Measurements from ENCODE around the gene SLC44A1.

- TF ChIP-seq CTCF (IDR thresholded peaks at IDR 0.05) (no peak), POLR2A (IDR thresholded peaks at IDR 0.05) (no peak)
Measured at GRCh38 chr9:105297442-105298075, 53.1 kb downstream of the SLC44A1 start.

Measured in adrenal gland (tissue), 5 donors.